HT-29 (cell line): Measurements from ENCODE around the gene ZSWIM4. TPM values are rescaled to one million over a fixed set of nuclear protein-coding genes. Genes with fewer than 3 reads are reported as not detected.
"Not testable (repeated sequence)": the region's sequence is repeated elsewhere in the genome, so short reads cannot be mapped to it uniquely, and the experiment has no call there.

Experiments used
- DNase-seq: peaks from one replicate; pipeline ENCODE4 v3.0.0-alpha.2; 2015; ENCODE audit warnings: low spot score
- total RNA-seq: library from RNA; depleted of rRNA; stranded (reverse); fragments of >200 nt; shearing (Covaris generic); gene quantifications from 2 replicates; pipeline ENCODE4 v1.2.3, GENCODE V29; 2014

ZSWIM4 gene
- total RNA-seq, 1 experiment from 2014 or later = 4.4 TPM

DNA sequence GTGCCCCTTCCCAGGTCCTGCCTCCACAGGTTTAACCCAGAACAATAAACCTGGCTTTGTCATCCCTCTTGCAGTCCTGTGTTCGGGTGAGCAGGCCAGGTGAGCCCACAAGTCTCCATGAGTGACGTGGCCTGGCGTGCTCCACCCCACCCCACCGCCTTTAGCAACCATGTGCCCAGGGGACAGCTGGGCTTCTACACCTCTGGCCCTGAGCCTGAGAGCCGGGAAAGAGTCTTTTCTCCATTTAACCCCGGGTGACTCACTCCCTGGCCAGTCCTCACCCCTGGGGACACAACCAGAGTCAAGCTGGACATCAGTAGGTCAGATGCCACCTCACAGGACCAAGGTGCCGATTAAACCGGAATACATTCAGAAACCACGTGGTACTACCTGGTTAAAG, 16.8 kb upstream of the ZSWIM4 start:
- DNase-seq = no peak

DNA sequence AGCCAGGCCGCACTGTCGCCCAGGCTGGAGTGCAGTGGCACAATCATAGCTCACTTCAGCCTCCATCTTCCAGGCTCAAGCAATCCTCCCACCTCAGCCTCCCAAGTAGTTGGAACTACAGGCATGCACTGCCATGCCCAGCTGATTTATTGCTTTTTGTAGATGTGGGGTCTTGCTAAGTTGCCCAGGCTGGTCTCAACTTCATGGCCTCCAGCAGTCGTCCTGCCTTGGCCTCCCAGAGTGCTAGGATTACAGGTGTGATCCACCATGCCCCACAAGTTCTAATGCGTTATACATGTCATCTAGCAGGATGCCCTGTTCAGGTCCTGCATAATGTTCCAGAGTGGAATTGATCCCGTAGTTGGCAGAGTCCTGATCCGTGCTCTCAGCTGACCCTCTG, 16.4 kb upstream of the ZSWIM4 start:
- no peak for DNase-seq

DNA sequence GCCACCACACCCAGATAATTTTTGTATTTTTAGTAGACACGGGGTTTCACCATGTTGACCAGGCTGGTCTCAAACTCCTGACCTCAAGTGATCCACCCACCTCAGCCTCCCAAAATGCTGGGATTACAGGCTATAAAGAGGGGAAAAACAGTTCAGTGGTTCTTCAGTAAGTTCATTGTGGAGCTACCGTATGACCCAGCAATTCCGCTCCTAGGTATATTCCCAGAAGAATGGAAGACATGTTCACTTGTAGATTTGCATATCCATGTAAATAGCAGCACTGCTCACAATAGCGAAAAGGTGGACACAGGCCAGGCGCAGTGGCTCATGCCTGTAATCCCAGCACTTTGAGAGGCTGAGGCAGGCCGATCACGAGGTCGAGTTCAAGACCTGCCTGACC, 15.4 kb upstream of the ZSWIM4 start:
- not testable (repeated sequence) for DNase-seq

DNA sequence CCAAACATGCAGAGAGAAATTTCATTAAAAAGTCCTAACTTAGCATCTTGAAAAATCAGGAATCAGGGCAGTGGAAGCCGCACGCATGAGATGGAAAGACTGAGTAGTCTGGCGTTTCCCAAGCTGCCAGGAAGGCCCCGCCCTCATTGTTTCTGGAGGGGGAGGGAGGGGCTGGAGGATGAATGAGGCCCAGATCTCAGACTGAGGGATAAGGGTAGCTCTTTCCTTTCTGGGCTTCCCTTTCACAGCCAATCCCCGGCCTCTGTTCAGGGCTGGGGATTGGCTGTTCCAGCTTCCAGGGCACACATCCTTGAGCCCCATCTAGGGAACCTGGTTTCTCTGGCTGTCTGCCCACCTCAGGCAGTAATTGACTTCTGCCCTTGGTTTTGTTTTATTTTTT, 13.7 kb upstream of the ZSWIM4 start:
- no peak for DNase-seq

DNA sequence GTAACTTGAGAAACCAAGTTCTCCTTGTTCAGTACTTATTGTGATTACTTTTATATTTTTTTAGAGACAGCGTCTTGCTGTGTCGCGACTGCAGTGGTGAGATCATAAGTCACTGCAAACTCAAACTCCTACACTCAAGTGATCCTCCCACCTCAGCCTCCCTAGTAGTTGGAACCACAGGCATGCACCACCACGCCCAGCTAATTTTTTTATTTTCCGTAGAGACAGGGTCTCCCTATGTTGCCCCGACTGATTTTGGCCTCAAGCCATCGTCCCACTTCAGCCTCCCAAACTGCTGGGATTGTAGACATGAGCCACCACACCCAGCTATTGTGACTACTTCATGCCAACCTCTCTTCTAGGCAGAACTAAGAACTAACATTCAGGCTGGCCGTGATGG, 12.7 kb upstream of the ZSWIM4 start:
- DNase-seq = no peak

DNA sequence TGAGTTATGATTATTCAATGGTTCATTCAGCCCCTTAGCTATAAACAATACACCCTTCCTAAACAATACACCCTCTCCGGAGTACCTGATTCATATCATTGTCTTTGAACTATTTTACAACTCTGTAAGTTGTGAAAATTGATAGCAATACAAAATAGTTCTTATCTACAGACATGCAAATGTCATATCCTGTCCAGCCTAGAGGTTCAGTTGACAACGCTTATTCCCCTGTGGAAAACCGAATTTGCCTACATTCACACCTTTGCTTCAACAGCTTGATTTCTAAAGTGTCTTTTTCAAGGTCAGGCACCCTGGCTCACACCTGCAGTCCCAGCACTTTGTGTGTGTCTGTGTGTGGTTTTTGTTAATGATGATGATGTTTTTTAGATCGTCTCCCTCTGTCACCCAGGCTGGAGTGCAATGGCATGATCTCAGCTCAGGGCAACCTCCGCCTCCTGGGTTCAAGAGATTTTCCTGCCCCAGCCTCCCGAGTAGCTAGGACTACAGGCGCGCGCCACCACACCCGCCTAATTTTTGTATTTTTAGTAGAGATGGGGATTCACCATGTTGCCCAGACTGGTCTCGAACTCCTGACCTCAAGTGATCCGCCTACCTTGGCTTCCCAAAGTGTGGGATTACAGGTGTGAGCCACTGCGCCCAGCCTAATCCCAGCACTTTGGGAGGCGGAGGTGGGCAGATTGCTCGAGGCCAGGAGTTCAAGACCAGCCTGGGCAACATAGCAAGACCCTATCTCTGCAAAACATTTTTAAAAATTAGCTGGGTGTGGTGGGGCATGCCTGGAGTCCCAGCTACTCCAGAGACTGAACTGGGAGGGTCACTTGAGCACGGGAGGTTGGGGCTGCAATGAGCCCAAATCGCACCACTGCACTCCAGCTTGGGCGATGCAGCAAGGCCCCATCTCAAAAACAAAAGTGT, 11.4 kb upstream of the ZSWIM4 start:
- DNase-seq = no peak

DNA sequence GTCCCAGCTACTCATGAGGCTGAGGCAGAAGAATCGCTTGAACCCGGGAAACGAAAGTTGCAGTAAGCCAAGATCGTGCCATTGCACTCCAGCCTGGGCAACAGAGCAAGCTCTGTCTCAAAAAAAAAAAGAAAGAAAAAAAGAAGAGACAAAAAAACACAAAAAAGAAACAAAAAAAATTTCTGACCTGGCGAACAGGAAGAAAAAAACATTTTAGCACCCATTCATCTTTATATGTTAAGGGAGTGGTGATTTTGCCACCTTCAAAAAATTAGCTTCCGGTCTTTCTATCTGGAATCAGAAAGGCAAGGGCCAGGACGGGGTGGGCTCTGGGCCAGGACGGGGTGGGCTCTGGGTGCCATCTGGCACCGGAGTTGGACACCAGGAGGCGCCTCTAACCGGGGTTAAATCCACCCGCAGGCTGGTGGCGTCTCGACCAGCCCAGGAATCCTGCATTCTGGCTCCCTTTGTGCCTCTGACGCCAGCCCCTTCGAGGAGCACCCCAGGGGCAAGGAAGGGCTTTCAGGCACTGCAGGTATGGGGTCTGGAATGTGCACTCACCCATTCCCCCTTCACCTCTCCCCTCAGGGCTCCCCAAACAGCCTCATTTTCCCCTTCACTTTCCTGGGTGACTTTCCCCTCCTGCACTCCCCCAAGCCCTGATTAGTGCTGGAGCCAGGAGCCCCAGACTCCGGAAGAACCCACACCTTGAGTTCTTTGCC, 10.4 kb upstream of the ZSWIM4 start:
- peak; percentile 62 for DNase-seq

DNA sequence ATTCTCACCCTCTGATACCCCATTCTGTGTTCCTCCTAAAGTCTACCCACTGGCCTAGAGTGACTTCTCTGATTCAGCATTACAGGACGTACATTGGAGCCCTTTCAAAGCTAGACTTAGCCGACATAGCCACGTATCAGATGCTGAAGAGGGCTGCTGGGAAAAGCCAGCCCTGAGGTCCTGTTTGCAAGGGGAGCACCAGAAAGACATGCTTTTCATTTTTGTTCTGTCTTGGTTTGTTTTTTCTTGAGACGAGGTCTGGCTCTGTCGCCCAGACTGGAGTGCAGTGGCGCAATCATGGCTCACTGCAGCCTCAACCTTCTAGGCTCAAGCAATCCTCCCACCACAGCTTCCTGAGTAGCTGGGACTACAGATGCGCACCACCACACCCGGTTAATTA, 6.3 kb upstream of the ZSWIM4 start:
- no peak for DNase-seq

DNA sequence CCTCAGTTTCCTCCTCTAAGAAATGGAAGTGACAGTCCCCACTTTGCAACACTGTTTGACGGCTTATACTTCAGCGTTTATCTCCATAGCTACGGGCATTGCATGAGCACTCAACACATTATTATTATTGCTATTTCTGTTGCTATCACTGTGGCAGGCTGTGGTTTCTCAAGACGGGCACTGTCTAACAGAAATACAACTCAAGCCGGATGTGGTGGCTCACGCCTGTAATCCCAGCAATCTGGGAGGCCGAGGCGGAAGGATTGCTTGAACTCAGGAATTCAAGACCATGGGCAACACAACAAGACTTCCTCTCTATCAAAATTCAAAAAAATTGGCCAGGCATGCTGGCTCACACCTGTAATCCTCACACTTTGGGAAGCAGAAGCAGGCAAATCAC, 4.9 kb upstream of the ZSWIM4 start:
- DNase-seq = no peak

DNA sequence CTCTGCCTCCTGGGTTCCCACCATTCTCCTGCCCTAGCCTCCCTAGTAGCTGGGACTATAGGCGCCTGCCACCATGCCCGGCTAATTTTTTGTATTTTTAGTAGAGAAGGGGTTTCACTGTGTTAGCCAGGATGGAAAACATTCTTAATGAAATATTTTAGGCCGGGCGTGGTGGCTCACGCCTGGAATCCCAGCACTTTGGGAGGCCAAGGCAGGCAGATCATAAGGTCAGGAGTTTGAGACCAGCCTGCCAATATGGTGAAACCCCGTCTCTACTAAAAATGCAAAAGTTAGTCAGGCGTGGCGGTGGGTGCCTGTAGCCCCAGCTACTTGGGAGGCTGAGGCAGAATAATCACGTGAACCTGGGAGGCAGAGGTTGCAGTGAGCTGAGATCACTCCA, 1.9 kb upstream of the ZSWIM4 start:
- not testable (repeated sequence) for DNase-seq

DNA sequence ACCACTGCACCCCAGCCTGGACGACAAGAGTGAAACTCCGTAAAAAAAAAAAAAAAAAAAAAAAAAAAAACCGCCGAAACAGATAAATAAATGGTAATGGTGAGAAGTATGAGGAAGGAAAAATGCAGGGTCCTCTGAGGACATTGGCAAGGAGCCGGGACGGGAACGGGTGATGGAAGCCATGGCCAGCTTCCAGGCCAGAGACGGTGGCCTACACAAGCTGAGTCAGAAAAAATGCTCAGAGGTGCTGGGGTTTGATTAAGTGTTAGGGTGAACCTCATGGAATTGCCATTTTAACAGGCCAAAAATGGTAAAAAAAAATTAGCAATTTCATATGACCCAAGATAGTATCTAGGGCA, 866 bp upstream of the ZSWIM4 start:
- no peak for DNase-seq

DNA sequence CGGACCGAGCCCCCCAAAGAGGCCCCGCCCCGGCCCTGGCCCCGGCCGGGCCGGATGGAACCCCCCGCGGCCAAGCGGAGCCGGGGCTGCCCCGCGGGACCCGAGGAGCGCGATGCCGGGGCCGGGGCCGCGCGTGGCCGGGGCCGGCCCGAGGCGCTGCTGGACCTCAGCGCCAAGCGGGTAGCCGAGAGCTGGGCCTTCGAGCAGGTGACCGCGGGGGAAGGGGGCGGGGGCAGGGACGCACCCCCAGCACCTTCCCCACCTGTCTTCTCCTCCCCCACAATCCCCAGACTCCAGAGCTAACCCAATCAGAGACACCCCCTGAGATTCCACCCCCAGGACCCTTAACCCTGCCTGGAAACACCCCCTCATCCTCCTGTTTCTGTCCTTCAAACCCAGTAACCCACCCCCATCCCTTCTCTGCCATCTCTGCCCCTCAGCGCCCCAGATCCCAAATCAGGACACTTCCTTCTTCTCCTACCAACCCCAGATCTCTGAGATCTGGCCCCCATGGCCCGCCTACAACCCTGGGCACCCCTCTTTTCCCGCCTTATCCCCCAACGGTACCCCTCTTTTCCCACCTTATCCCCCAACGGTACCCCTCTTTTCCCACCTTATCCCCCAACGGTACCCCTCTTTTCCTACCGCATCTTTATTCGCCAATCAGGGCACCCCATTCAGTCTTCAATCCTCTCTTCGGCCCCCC, 505 bp downstream of the ZSWIM4 start:
- DNase-seq = no peak

DNA sequence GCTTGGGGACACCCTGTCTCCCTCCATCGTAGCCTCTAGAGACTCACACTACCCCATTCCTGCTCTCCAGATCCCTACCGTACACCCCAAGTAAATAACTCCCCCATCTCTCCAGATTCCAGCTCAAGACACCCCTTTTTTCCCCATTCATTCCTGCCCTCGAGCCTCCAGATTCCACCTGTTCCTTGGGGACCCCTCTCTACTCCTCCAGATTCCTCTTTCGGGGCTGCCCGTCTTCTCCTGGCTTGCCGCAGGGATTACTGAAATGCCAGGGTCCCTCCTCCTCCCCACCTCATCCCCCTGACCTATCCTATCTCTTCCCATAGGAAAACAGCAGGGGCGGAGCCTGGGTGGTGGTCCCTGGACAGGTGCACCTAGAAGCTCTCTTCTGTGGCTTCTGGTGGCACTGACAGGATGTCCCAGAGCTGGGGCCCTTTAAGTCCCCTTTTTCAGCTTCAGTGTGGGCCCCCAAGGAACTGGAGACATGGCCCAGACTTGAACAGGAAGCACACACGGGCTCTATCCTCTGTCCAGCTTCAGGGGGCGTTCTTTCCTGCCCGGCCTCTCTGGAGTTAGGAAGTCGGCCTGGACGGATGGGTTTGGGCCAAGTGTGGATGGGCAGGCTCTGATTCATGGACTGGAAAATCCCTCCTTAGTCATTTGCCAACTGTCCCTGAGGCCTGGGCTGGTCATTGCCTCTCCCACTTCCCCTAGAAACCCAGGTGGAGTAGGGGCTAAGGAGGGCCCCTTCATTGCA, 1.2 kb downstream of the ZSWIM4 start:
- DNase-seq = no peak

DNA sequence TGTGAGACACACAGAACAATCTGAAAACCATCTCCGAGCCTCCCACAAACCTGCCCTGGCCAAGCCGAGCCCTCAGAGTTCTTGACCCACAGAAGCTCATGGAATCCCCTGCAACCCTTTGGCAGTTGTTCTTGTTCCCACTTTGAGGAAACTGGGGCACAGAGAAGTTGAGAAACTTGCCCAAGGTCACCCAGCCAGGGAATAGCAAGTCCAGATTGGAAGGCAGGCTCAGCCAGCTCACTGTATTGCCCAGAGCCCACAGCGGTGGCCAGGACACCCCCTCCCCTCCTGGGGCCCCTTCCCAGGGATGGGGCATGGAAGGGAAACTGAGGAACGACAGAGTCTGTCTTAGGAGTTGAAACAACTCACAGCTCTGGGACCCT, 1.8 kb downstream of the ZSWIM4 start:
- no peak for DNase-seq

DNA sequence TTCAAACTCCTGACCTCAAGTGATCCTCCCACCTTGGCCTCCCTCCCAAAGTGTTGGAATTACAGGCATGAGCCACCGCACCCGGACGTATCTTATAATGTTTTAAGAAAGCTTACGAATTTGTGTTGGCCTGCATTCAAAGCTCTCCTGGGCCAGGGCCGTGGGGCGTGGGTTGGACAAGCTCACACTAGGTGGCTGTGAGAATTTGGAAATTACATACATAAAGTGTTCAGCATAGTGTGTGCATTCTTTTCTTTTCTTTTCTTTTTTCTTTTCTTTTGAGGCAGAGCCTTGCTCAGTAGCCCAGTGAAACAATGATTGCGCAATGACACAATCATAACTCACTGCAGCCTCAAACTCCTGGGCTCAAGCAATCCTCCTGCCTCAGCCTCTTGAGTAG, 2.6 kb downstream of the ZSWIM4 start:
- DNase-seq = no peak

DNA sequence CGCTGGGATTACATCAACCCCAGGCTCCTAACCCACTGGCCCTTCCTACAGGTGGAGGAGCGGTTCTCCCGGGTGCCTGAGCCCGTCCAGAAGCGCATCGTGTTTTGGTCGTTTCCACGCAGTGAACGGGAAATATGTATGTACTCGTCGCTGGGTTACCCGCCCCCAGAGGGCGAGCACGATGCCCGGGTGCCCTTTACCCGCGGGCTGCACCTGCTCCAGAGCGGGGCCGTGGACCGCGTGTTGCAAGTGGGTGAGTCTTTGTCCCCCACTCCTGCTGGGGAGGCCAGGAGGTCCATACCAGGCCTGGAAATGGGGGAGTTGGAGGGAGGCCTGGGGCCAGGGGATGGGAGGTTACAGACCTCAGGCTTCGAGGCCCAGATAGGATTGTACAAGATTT, 4.4 kb downstream of the ZSWIM4 start:
- no peak for DNase-seq

DNA sequence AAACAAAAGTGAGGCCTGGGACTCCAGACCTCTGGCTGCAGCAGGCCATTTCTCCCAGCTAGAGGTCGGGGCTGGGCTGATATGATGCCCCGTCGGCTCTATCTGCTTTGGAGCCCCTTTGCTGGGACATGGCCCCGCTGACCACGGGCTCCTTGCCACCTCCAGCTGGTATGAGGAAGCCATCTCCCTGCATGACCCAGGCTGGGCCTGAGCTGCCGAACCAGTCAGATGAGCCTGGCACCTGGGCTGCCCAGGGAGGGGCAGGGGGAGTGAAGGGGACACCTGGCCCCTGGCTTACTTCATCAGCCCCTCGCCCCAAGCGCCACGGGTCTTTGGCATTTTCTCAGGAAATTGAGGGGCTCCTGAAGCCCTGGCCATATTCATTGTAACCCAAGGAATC, 7.8 kb downstream of the ZSWIM4 start:
- peak; percentile 51 for DNase-seq

DNA sequence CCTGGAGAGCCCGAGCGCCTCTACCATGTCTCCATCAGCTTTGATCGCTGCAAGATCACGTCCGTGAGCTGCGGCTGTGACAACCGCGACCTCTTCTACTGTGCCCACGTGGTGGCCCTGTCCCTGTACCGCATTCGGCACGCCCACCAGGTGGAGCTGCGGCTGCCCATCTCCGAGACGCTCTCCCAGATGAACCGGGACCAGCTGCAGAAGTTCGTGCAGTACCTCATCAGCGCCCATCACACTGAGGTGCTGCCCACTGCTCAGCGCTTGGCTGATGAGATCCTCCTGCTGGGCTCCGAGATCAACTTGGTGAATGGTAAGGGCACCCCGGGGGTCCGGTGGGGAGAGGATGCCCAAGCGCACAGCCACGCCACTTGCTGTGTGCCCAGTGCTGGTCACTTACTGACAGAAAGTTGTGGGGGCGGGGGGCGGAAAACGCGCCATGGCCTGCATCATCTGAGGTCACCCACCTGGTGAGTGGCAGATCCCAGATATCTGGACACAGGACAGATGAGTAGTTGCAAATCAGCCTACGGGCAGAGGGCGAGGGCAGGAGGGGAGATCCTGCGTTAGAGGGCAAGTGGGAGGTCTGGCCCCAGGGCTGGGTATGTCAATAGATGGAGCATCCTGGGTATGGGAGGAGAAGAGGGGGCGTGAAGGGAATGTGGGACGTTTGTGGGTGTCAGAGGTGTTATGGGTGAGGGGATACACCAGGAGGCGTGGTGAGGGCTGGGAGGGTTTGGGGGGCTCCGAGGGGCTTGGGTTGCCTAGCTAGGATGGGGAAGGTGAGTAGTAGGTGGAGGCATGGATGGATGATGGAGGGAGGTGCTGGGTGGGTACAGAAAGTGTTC, 9.8 kb downstream of the ZSWIM4 start:
- DNase-seq = no peak

DNA sequence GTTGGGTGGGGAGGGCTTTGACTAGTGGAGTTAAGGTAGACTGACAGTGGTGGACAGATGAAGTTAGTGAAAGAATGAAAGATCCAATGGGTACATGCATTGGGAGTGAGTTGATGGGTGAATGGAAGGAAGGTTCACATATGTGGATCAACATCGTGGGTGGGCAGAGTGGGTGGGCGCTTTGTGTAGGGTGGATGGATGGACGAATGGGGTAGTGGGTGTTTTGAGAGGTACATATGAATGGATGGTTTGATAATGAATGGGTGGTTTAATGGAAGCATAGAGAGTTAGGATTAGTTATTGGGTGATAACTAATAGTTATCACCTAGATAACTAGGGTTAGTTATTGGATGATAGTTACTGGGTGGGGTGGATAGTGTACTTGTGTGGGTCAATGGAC, 11.5 kb downstream of the ZSWIM4 start:
- no peak for DNase-seq

DNA sequence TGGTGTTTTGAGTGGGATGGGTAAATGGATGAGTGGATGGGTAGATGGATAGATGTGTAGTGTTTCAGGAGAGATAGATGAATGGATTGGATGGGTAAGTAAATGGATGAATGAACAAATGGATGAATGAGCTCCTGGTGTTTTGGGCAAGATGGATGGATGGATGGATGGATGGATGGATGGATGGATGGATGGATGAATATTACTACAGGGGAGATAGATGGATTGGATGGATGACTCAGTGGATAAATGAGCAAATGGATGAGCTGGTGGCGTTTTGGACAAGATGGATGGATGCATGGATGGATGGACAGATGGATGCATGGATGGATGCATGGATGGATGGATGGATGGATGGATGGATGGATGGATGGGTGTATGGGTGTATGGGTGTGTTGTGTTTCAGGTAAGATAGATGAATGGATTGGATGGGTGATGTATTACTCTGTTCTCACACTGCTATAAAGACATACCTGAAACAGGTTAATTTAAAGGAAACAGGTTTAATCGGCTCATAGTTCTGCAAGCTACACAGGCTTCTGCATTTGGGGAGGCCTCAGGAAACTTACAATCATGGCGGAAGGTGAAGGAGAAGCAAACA, 12.3 kb downstream of the ZSWIM4 start:
- no peak for DNase-seq
